KBM-7 (cell line): Measurements from ENCODE around the gene CEP192.

Experiments used
- DNase-seq: peaks from one replicate; pipeline ENCODE4 v3.0.0-alpha.2; 2015
- in situ Hi-C: fragments of 300-500 bp; cut with MboI; formaldehyde crosslinking; loops from 2 replicates; pipeline ENCODE4 v1.14.3; 2020; ENCODE audit warnings: low sequenced_read_pairs, low pct_unique_long_range_greater_than_20kb, mixed read lengths

Gene CEP192

GRCh38 chr18:13131283-13131682 is 140.1 kb downstream of the CEP192 start:
- no peak for DNase-seq
- in situ Hi-C loops, result no loop called here

- no peak for DNase-seq
- in situ Hi-C loops, result no loop called here
Measured at GRCh38 chr18:13134551-13135401, 143.6 kb downstream of the CEP192 start.

- in situ Hi-C loops, result no loop called here
- peak; percentile 56 for DNase-seq
Measured at GRCh38 chr18:13136056-13136903, 145.1 kb downstream of the CEP192 start.

- in situ Hi-C loops, result no loop called here
- peak; percentile 68 for DNase-seq
Measured at GRCh38 chr18:13136904-13137669, 145.9 kb downstream of the CEP192 start.

- DNase-seq, result peak; percentile 96
- in situ Hi-C loops, result no loop called here
Measured at GRCh38 chr18:13137670-13138419, 146.7 kb downstream of the CEP192 start.

GRCh38 chr18:13138420-13139139 is 147.4 kb downstream of the CEP192 start:
- in situ Hi-C loops, result no loop called here
- no peak for DNase-seq

GRCh38 chr18:13139885-13140450 is 148.8 kb downstream of the CEP192 start:
- in situ Hi-C loops, result no loop called here
- DNase-seq, result no peak

GRCh38 chr18:13141209-13141608 is 150.0 kb downstream of the CEP192 start:
- DNase-seq, result no peak

GRCh38 chr18:13145636-13146190 is 154.6 kb downstream of the CEP192 start:
- DNase-seq, result no peak
- in situ Hi-C loops, result no loop called here

More at GRCh38 chr18:13141209-13141608, 150.0 kb downstream of the CEP192 start:
- in situ Hi-C loops, result no loop called here

GRCh38 chr18:13147130-13147529 is 156.0 kb downstream of the CEP192 start:
- in situ Hi-C loops, result no loop called here
- DNase-seq, result peak; percentile 66

- in situ Hi-C loops, result no loop called here
- DNase-seq, result no peak
Measured at GRCh38 chr18:13151656-13152055, 160.5 kb downstream of the CEP192 start.

GRCh38 chr18:13158428-13158827 is 167.3 kb downstream of the CEP192 start:
- in situ Hi-C loops, result no loop called here
- DNase-seq, result no peak

- in situ Hi-C loops, result no loop called here
- peak; percentile 85 for DNase-seq
Measured at GRCh38 chr18:13159579-13159978, 168.4 kb downstream of the CEP192 start.

GRCh38 chr18:13161276-13161899 is 170.2 kb downstream of the CEP192 start:
- in situ Hi-C loops, result no loop called here
- DNase-seq, result no peak

GRCh38 chr18:13163167-13163927 is 172.2 kb downstream of the CEP192 start:
- in situ Hi-C loops, result no loop called here
- DNase-seq, result no peak

GRCh38 chr18:13164406-13164805 is 173.2 kb downstream of the CEP192 start:
- DNase-seq, result no peak
- in situ Hi-C loops, result no loop called here
